Glutamatergic neuron (in vitro differentiated cells): Measurements from ENCODE around the gene SCTR. TPM values are rescaled to one million over a fixed set of nuclear protein-coding genes. Genes with fewer than 3 reads are reported as not detected.
"Not testable (repeated sequence)": the region's sequence is repeated elsewhere in the genome, so short reads cannot be mapped to it uniquely, and the experiment has no call there.

ENCODE experiments used
- DNase-seq: peaks from one replicate; pipeline ENCODE4 v3.0.0; 2022
- H3K27ac Mint-ChIP-seq: one replicate; pipeline ENCODE4 v1.8.0; 2020; ENCODE audit warnings: mild to moderate bottlenecking, mixed read lengths, inconsistent platforms; ENCODE audit not compliant: unreplicated experiment
- H3K27me3 Mint-ChIP-seq: one replicate; pipeline ENCODE4 v1.8.0; 2020; ENCODE audit warnings: mild to moderate bottlenecking, moderate library complexity, mixed read lengths, inconsistent platforms; ENCODE audit not compliant: unreplicated experiment
- H3K36me3 Mint-ChIP-seq: one replicate; pipeline ENCODE4 v1.8.0; 2020; ENCODE audit warnings: mild to moderate bottlenecking, mixed read lengths, inconsistent platforms; ENCODE audit not compliant: unreplicated experiment
- H3K4me1 Mint-ChIP-seq: one replicate; pipeline ENCODE4 v1.8.0; 2020; ENCODE audit warnings: mild to moderate bottlenecking, low read depth, mixed read lengths, inconsistent platforms; ENCODE audit not compliant: unreplicated experiment
- H3K4me3 Mint-ChIP-seq: one replicate; pipeline ENCODE4 v1.8.0; 2020; ENCODE audit warnings: mild to moderate bottlenecking, mixed read lengths, inconsistent platforms; ENCODE audit not compliant: unreplicated experiment
- H3K9me3 Mint-ChIP-seq: one replicate; pipeline ENCODE4 v1.8.0; 2020; ENCODE audit warnings: mild to moderate bottlenecking, moderate library complexity, mixed read lengths, inconsistent platforms; ENCODE audit not compliant: unreplicated experiment
- total RNA-seq: library from RNA; stranded (reverse); fragmentation: NEBNext Ultra II Directional; extraction: Animal tissue kit (Norgen Biotek cat#: 25700); gene quantifications from one replicate; pipeline ENCODE4 v1.2.1, GENCODE V29; 2021; ENCODE audit not compliant: unreplicated experiment
- TF ChIP-seq, protein P1 (sequence below): fragments of 200-600 bp; sonication (generic); IDR thresholded peaks from one replicate; pipeline ENCODE4 v1.5.0; 2021; ENCODE audit not compliant: partially characterized antibody, unreplicated experiment

The SCTR gene
- total RNA-seq, 1 donor from 2014 or later = not detected

DNA sequence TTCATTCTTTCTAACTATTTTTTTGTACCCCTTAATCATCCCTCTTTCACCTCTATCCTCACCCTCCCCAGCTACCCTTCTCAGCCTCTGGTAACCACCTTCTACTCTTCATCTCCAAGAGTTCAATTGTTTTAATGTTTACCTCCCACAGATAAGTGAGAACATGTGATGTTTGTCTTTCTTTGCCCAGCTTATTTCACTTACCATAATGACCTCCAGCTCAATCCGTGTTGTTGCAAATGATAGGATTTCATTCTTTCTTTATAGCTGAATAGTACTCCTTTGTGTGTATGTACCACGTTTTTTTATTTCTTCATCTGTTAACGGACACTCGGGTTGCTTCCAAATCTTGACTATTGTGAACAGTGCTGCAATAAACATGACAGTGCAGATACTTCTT, 114.8 kb downstream of the SCTR start:
- Mint-ChIP-seq H3K4me1 (peaks cover 4% of the 10 kb centered on the region), H3K9me3 (no peaks in the 10 kb centered on the region)

DNA sequence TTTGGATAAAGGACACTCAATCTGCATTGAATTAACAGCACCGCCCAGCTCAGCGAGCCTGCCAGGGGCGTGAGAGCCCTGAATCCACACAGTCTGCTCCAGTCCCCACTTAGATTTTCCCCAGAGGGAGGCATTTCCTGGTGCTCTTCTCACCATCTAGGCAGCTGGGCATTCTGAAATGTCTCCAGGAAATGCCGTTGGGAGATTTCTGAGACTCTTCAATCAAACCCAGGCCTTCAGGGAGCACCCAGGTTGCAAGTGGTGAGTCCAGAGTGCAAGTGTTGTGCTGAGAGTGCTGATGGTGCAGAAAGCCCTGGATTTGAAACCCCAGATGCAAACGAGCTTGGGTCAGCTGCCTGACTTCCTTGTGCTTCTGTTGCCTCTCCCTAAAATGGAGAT, 116.1 kb downstream of the SCTR start:
- Mint-ChIP-seq H3K4me3 (no peak overlapping the region), H3K27me3 (no peaks in the 10 kb centered on the region), H3K36me3 (no peaks in the 10 kb centered on the region), H3K4me1 (peaks cover 4% of the 10 kb centered on the region), H3K27ac (no peak overlapping the region), H3K9me3 (no peaks in the 10 kb centered on the region)
- TF ChIP-seq, protein P1, sequence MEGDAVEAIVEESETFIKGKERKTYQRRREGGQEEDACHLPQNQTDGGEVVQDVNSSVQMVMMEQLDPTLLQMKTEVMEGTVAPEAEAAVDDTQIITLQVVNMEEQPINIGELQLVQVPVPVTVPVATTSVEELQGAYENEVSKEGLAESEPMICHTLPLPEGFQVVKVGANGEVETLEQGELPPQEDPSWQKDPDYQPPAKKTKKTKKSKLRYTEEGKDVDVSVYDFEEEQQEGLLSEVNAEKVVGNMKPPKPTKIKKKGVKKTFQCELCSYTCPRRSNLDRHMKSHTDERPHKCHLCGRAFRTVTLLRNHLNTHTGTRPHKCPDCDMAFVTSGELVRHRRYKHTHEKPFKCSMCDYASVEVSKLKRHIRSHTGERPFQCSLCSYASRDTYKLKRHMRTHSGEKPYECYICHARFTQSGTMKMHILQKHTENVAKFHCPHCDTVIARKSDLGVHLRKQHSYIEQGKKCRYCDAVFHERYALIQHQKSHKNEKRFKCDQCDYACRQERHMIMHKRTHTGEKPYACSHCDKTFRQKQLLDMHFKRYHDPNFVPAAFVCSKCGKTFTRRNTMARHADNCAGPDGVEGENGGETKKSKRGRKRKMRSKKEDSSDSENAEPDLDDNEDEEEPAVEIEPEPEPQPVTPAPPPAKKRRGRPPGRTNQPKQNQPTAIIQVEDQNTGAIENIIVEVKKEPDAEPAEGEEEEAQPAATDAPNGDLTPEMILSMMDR = no peak
- no peak for DNase-seq

More for the DNA sequence above, 114.8 kb downstream of the SCTR start:
- no peak for DNase-seq
- Mint-ChIP-seq H3K4me3 (no peak overlapping the region), H3K36me3 (no peaks in the 10 kb centered on the region), H3K27ac (no peak overlapping the region), H3K27me3 (no peaks in the 10 kb centered on the region)
- TF ChIP-seq, protein P1 = no peak

DNA sequence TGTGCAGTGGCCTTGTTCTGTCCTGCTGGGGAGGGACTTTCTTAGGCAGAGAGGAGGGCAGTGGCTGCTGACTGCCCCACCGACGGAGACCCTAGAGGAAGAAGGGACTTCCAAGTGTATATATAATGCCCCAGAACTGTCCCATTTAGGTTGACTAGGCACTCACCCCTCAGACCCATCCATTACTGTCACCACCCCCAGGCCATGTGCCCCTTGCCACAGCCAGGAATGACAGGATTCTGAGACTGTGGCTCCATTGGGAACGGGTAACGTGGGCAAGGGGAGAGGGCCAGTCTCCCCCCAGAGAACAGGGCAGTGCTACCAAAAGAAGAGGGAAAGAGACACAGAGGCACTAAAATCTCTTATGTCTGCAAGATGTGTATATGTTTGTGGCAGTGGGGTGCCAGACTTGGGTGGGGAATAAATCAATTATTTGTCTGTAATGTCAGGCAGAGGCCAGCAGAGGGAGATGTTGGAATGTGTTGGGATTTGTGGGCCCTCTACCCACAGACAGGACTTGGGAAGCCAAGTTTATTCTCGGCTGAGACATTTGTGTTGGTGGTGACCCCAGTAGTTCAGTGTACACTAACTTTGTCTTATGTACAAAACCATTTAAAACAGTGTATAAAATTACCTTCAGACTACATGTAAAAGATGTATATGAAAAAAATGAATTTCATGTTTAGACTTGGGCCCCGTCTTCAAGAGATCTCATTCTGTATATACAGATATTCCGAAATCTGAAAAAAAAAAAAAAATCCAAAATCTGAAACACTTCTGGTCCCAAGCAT, 116.7 kb downstream of the SCTR start:
- DNase-seq = peak; percentile 28
- H3K27ac Mint-ChIP-seq = no peak overlapping the region

DNA sequence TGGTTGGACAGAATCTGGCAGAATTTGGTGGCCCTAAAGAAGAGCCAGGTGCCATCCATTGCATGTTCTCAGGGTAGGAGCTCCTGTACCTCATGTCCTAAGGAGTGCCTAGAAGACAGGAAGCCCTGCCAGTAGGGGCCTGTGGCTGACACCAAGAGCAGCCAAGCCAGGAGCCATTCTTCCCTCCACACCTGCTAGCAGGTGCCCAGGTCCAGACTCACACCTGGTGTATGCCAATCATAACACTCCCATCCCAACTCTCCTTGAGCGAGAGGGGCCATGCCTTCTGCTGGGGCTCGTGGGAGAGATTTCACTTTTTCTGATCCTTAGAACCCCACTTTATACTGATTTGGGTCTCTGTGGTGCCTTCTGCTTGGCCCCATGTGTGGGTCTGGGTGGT, 119.1 kb downstream of the SCTR start:
- TF ChIP-seq, protein P1 = no peak
- Mint-ChIP-seq H3K4me3 (no peak overlapping the region), H3K27me3 (no peaks in the 10 kb centered on the region), H3K4me1 (peaks cover 4% of the 10 kb centered on the region), H3K36me3 (no peaks in the 10 kb centered on the region), H3K27ac (no peak overlapping the region), H3K9me3 (no peaks in the 10 kb centered on the region)
- no peak for DNase-seq

More for the DNA sequence above, 116.7 kb downstream of the SCTR start:
- TF ChIP-seq, protein P1 = peak; percentile 85
- Mint-ChIP-seq H3K4me1 (peaks cover 4% of the 10 kb centered on the region), H3K4me3 (no peak overlapping the region), H3K36me3 (no peaks in the 10 kb centered on the region), H3K27me3 (no peaks in the 10 kb centered on the region), H3K9me3 (no peaks in the 10 kb centered on the region)

DNA sequence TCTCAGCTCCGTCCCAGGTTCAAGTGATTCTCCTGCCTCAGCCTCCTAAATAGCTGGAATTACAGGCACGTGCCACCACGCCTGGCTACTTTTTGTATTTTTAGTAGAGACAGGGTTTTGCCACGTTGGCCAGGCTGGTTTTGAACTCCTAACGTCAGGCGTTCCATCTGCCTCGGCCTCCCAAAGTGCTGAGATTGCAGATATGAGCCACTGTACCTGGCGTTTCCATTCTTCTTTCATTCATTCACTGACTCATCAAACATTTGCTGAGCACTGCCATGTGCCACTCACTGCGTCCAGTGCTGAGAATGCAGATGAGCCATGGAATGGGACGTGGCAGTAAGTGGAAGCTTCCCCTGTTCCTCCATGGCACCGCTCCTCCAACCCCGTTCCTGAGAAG, 120.7 kb downstream of the SCTR start:
- not testable (repeated sequence) for H3K4me1 Mint-ChIP-seq, H3K4me3 Mint-ChIP-seq, DNase-seq, H3K27ac Mint-ChIP-seq, H3K27me3 Mint-ChIP-seq, H3K36me3 Mint-ChIP-seq, H3K9me3 Mint-ChIP-seq
